GM21515 (cell line): ENCODE results near the gene ILK.

Source experiments
- ATAC-seq: cut with Tn5 transposase; IDR thresholded peaks from one replicate; pipeline ENCODE4 v1.9.1; 2021; ENCODE audit not compliant: unreplicated experiment

The ILK gene

GRCh38 chr11:6654281-6655019 lies 50.9 kb downstream of the ILK start:
- no peak for ATAC-seq

GRCh38 chr11:6655020-6655789 lies 51.6 kb downstream of the ILK start:
- no peak for ATAC-seq

- ATAC-seq = no peak
These were observed 52.4 kb downstream of the ILK start, which contains the start of gene DCHS1 for GRCh38 chr11:6655790-6656583. DCHS1 (minus strand) TSS chr11:6655809; CDS start chr11:6641613, 14,196 bp downstream.

DNA sequence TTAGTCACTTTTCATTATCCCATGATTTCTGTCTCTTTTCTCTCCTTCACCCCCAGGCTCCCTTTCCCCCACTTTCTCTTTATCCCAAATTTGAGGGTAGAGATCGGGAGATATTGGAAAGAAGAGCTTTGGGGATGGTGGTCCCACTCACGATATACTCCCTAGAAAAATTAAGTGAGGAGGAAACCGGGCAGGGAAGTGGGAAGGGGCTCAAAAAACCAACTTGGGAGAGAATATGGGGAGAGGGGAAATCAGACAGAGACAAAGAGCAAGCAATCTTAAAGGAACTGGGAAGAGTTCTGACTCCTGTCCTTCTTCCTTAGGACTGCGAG lies 53.0 kb downstream of the ILK start:
- no peak for ATAC-seq

GRCh38 chr11:6656936-6657335 lies 53.4 kb downstream of the ILK start:
- ATAC-seq = no peak

DNA sequence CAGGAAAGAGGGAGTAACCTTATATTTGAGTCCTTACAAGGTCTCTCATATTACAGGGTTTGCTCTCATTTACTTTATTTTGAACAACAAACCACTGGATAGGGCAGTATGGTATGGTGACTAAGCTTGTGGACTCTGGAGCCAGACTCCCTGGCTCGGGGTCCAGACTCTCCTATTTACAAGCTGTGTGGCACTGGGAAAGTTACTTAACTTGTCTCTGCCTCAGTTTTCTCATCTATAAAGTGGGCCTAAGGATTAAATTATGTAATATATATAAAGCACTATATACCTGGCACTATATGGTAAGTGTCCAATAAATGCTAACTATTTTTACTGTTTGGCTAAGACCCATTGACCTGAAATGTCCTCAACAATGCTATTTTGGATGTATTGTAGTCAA lies 53.8 kb downstream of the ILK start:
- ATAC-seq = no peak

DNA sequence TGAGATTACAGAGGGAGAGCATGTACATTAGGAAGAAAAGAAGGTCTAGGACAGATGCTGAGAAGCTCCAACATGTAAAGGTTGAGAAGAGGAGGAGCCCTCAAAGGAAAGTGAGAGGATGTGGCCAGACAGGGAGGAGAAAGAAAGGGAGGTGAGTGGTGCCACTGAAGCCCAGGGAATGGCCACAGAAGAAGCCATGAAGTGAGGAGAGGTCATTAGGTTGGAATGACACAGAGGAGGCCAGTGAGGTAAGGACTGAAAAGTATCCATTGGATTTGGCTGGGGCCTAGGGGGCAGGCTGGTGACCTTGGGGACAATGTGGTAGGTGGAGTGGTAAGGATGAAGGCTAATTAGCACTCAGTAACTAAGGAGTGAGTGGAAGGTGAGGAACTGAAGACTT lies 55.1 kb downstream of the ILK start:
- no peak for ATAC-seq
